Germinal center (tissue), 1 donor: ENCODE results near the gene NAGPA.

Experiments
- DNase-seq: peaks from one replicate; pipeline ENCODE4 v3.0.0; 2012; ENCODE audit warnings: mixed read lengths, low spot score

The NAGPA gene

GRCh38 chr16:5027575-5028235 lies 6.0 kb downstream of the NAGPA start:
- DNase-seq, result no peak

- DNase-seq, result no peak
Observed at GRCh38 chr16:5027086-5027485, 6.6 kb downstream of the NAGPA start.

GRCh38 chr16:5026664-5027063 lies 7.1 kb downstream of the NAGPA start:
- no peak for DNase-seq

DNA sequence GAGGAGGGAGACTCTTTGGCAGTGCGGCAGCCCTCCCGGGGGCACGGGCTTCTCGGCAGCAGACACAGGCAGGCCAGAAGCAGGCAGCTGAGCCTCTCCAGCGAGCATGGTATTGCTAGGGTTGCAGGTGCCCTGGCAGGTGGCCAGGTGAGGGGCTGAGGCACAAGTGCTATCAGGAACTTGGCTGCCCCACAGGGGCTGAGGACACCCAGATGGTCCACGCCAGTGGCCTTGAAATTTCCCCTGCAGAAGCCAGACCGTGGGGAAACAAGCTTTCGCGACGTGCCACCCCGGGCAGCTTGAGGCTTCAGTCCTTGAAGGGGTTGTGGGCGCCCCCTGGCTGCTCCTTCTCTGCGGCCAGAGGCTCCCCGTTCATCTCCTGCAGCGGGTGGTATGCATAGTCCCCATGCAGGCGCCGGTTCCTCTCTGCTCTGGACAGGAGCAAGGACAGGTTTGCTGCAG lies 8.5 kb downstream of the NAGPA start:
- DNase-seq, result no peak

- peak; percentile 41 for DNase-seq
Observed at GRCh38 chr16:5024632-5025031, 9.1 kb downstream of the NAGPA start.

DNA sequence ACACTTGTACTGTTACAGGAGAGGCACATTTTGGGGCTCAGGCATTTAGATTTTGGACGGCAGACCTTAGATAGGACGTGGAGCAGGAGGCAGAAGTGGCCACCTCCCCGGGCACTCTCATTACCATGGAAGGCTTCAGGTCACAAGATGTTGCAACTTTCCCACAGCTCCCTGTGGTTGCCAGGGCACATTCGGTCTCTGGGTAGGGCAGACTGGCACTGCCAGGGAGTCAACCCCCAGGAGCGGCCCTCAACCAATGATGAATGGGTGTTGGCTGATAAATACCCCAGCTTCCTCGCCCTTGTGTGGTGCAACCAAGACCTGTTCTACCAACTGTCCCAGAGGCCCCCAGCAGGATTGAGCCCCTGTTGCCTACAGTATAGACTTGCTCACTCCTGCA lies 11.2 kb downstream of the NAGPA start:
- DNase-seq, result no peak

DNA sequence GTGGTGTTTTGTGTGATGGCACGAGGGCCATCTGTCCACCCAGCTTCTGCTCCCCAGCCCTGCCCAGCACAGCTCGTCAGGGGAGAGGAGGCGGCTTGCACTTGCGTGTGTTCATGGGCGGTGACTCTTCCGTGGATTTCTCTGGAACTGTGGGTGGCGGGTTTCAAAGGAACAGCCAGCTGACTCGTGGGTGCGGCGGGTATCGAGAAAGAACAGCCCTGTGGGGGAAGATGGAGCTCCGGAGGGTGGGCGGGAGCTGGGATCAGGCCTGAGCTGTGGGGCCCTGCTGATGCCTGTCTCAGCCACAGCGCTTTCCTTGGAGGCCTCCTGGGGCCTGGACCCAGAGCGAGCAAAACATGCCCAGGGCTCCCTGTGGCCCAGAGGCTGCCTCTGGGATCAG lies 13.2 kb downstream of the NAGPA start:
- DNase-seq, result no peak

DNA sequence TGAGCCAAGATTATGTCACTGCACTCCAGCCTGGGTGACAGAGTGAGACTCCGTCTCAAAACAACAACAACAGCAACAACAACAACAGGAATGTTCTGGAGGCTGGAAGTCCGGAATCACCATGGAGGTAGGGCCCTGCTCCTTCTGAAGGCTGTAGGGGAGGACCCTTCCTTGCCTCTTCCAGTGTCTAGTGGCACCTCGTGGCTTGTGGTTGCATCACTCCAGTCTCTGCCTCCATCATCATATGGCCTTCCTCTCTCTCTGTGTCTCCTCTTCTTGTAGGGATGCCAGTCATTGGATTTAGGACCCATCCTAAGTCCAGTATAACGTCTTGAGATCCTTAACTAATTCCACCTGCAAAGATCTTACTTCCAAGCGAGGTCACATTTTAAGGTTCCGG lies 14.0 kb downstream of the NAGPA start:
- no peak for DNase-seq

DNA sequence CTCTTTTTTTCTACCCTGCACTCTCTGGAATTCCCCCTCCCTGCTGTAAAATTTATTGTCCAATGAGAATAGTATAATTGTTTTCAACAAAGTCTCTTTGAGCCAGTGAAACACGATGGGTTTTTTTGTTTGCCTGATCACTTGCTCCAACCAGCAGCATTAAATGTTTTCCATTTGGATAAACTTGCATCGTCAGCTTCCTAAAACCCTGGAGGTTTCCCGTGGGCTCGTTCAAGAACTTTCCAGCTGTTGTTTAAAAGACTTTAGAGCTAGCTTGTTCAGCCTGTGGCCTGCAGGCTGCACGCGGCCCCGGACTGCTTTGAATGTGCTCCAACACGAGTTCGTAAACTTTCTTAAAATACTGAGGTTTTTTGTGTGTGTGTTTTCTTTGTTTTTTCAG lies 14.9 kb downstream of the NAGPA start:
- DNase-seq, result no peak

DNA sequence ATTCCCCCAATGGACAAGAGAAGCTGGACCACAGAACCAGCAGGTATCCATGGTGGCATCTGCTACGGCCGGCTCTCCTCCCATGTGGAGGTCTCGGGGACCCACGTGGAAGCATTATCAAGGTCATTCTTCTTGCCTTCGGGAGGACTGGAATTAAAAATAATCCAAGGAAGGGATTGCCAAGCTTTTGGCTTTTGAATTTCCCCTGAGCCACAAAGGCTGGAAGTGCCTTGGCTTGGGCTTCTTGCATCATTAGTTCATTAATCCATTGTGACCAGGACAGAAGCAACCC lies 16.1 kb downstream of the NAGPA start:
- no peak for DNase-seq

DNA sequence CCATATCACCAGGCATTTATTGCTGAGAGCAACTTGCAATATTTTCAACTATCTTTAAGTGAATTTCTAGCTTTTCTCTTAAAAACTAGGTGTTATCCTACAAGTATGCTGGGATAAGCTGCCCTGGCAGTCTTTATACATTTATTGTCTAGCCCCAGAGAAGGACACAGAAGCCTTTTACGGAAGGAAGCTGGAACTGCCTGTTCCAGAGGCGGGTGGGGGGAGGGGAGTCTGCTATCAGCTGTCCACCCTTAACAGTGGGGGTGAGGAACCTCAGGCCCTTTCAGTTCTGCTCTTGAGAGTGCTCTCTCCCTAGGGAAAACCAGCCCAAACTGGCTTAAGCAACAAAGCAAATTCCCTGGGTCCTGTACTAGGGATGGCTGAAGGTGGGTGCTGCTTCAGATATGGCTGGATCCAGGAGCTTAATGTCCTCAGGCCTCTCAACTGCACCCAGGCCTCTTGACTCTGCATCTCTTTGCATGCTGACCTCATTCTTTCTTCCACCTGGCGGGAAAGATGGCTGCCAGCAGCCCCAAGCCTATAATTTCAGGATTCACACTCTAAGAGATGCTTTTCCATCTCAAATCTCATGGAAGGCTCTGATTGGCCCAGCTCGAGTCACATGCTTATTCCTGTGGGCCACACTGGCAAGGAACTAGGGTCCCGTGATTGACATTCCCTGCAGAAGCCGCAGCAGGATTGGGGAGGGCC lies 16.6 kb downstream of the NAGPA start:
- DNase-seq, result no peak

DNA sequence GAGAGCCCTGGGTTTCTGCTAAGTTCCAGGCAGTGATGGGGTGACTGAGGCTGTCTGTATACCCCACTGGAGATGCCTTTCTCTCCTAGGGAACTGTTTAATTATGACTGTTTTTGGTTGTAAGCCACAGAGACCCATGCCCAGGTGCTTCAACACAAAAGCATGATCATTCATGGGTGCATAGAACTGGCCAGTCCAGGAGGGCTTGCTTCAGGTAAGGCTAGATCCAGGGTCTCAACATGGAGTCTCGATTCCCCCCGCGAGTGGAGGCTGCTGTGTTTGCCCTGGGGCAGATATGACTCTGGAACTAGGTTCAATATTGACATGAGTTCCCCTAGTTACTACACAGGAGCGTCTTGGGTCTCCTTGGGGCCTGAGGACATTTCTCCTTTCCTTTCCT lies 17.8 kb downstream of the NAGPA start:
- DNase-seq, result no peak

DNA sequence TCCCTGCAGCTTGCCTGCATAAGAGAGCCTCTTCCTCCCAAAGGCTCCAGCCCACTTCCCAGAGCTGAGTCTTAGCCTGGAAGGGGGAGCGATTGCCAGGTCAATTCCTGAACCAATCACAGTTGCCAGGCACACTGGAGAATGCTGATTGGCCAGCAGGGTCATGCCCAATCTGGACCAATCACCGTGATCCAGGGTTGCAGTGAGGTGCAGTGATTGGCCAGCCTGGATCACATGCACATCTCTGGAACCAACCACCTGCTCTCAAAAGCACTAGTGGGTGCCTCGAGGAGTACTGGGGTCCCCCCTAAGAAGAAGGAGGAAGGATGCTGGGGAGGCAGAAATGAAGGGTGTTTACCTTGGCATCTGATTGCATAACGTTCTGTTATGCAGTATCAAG lies 18.4 kb downstream of the NAGPA start:
- DNase-seq, result no peak

- DNase-seq, result no peak
Observed at GRCh38 chr16:5012887-5013286, 20.8 kb downstream of the NAGPA start.

GRCh38 chr16:5011637-5012036 lies 22.1 kb downstream of the NAGPA start:
- DNase-seq, result no peak

DNA sequence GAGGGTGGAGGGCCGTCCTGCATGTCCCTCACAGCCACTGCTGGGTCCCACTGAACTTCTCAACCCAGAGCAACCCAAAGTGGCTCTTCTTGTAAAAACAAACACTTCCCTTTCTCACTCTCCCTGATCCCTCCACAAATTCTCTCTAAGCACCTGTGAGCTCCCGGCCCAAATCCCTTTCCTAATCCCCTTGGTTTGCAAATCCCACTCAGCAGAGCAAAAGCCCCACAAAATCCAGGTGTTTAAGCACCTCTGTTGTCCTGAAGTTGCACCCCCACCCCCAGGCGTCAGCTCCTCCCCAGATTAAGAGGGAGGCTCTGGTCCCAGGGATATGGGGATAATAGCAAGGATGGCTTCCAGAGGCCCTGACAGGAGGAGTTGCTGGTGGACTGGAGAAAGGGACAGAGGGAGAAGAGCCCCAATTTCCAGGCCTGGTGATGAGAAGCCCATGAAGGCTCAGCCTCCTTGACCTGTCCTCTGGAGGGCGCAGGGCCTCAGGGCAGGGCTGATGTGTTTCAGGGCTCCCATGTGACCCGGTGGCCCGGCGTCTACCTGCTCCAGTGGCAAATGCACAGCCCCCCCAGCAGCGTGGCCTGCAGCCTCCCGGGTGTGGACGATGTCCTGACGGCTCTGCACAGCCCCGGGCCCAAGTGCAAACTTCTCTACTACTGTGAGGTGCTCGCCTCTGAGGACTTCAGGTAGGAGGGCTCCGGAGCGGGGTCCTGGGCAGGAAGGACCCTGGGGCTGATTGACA lies 23.0 kb downstream of the NAGPA start:
- no peak for DNase-seq

GRCh38 chr16:5008311-5008731 lies 25.4 kb downstream of the NAGPA start:
- no peak for DNase-seq

DNA sequence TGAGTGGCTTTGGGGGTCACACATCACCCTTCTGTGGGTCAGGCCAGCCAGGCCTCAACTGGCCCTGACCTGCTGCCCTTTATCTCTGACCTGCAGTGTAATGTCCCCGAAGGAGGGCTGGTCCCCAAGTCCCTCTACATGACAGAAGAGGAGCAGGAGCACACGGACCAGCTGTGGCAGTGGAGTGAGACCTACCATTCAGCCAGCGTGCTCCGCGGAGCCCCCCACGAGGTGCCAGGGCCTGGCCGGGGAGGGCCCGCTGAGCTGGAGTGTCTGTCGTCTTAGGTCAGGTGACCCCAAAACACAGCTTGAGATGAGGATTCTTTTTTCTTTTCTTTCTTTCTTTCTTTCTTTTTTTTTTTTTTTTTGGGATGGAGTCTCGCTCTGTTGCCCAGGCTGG lies 26.5 kb downstream of the NAGPA start:
- no peak for DNase-seq

- no peak for DNase-seq
Observed at GRCh38 chr16:5006348-5007193, 27.2 kb downstream of the NAGPA start.

DNA sequence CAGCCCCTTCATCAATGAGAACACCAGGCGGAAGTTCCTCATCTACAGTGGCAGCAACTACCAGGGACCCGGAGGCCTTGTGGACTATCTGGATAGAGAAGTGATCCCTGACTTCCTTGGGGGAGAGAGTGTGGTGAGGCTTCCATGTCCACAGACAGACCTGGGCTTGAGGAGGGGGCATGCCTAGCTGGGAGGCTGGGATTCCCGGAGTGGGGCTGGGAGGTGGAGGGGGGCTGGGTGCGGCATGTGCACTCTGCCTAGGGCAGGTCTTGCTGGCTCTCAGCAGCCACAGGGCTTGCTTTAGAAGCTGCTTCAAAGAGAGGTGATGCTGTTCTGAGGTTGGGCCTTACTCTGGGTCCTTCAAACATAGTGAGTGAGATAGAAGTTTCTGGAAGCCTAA lies 27.8 kb downstream of the NAGPA start:
- no peak for DNase-seq

- no peak for DNase-seq
Observed at GRCh38 chr16:5004311-5004710, 29.4 kb downstream of the NAGPA start.

- no peak for DNase-seq
Observed at GRCh38 chr16:5003828-5004227, 29.9 kb downstream of the NAGPA start.
